H1 (cell line): ENCODE measurements around the gene ZBTB42. TPM values are rescaled to one million over a fixed set of nuclear protein-coding genes. Genes with fewer than 3 reads are reported as not detected.

Experiments
- CTCF ChIA-PET: fragments of 300-600 bp; sonication (Branson Sonifier 250); formaldehyde crosslinking; loops from one replicate; lab custom pipeline; 2021; ENCODE audit not compliant: partially characterized antibody; lab: Charles Lee
- POLR2A ChIA-PET: fragments of 300-600 bp; sonication (Branson Sonifier 250); formaldehyde crosslinking; loops from one replicate; lab custom pipeline; 2021; ENCODE audit warnings: inconsistent platforms; ENCODE audit not compliant: partially characterized antibody; lab: Charles Lee
- DNase-seq, 2 experiments: peaks; one replicate each; pipeline versions ENCODE4 v3.0.0 to v3.0.0-alpha.2; 2010 to 2022; ENCODE audit warnings: low spot score in 2 of 2, low read depth in 1 of 2, mixed read lengths in 1 of 2
- FAIRE-seq: peaks from 2 replicates; lab custom pipeline; 2011; peaks lifted over from hg19 to GRCh38; lab: Jason Lieb, UNC
- H2AFZ ChIP-seq: 2 replicates; pipeline ENCODE4 v1.8.1; 2012; ENCODE audit warnings: low read length, inconsistent platforms
- H2AK5ac ChIP-seq: 2 replicates; pipeline ENCODE4 v1.6.1; 2013; ENCODE audit warnings: low read depth, low read length
- H2BK120ac ChIP-seq: replicated peaks from 2 replicates; pipeline ENCODE3; 2013; ENCODE audit warnings: low read depth, low read length, inconsistent platforms
- H2BK12ac ChIP-seq: 2 replicates; pipeline ENCODE4 v1.6.1; 2013; ENCODE audit warnings: low read depth, low read length
- H2BK15ac ChIP-seq: 2 replicates; pipeline ENCODE4 v1.6.1; 2013; ENCODE audit warnings: low read length
- H2BK20ac ChIP-seq: 2 replicates; pipeline ENCODE4 v1.6.1; 2013; ENCODE audit warnings: low read length
- H2BK5ac ChIP-seq: 2 replicates; pipeline ENCODE4 v1.6.1; 2013; ENCODE audit warnings: low read depth, low read length
- H3K14ac ChIP-seq: 2 replicates; pipeline ENCODE4 v1.6.1; 2013; ENCODE audit warnings: inconsistent platforms; ENCODE audit not compliant: insufficient read length
- H3K18ac ChIP-seq: 2 replicates; pipeline ENCODE4 v1.6.1; 2013; ENCODE audit warnings: low read length; ENCODE audit errors: extremely low read depth
- H3K23ac ChIP-seq: 2 replicates; pipeline ENCODE4 v1.6.1; 2013; ENCODE audit warnings: inconsistent platforms; ENCODE audit not compliant: insufficient read length
- H3K23me2 ChIP-seq: 2 replicates; pipeline ENCODE4 v1.6.1; 2013; ENCODE audit warnings: low read depth, low read length
- H3K27ac ChIP-seq: 2 replicates; pipeline ENCODE4 v1.6.1; 2011; ENCODE audit warnings: low read depth, low read length, inconsistent platforms
- H3K27me3 ChIP-seq, 4 experiments: replicated peaks in 1 of 4; 1 replicate in 1 of 4; 2 replicates in 3 of 4; pipeline versions ENCODE4 v1.6.1 to v1.8.1; 2011 to 2013; ENCODE audit warnings: low read length in 3 of 4, mild to moderate bottlenecking in 3 of 4, inconsistent platforms in 2 of 4, mixed read lengths in 2 of 4, moderate library complexity in 1 of 4; ENCODE audit not compliant: control insufficient read depth in 3 of 4, insufficient read depth in 3 of 4; ENCODE audit errors: extremely low read depth in 1 of 4
- H3K36me3 ChIP-seq, 4 experiments: 2 replicates each; pipeline versions ENCODE4 v1.6.1 to v1.8.1; 2011 to 2013; ENCODE audit warnings: mild to moderate bottlenecking in 4 of 4, low read length in 3 of 4, moderate library complexity in 2 of 4, control low read depth in 1 of 4, inconsistent platforms in 1 of 4; ENCODE audit not compliant: insufficient read depth in 4 of 4, control insufficient read depth in 2 of 4
- H3K4ac ChIP-seq: replicated peaks from 2 replicates; pipeline ENCODE3; 2013; ENCODE audit warnings: low read length, low read depth, mixed read lengths, inconsistent platforms; ENCODE audit not compliant: insufficient read length
- H3K4me1 ChIP-seq, 4 experiments: replicated peaks in 1 of 4; 1 replicate in 1 of 4; 2 replicates in 3 of 4; pipeline versions ENCODE4 v1.6.1 to v1.8.1; 2011 to 2013; ENCODE audit warnings: low read length in 3 of 4, inconsistent platforms in 2 of 4, mixed read lengths in 1 of 4; ENCODE audit not compliant: insufficient read depth in 4 of 4, control insufficient read depth in 3 of 4
- H3K4me2 ChIP-seq, 2 experiments: 2 replicates each; pipeline versions ENCODE4 v1.6.1 to v1.8.1; 2011 to 2013; ENCODE audit warnings: low read depth in 2 of 2, low read length in 2 of 2, control low read depth in 1 of 2, inconsistent platforms in 1 of 2, mild to moderate bottlenecking in 1 of 2; ENCODE audit not compliant: insufficient read depth in 1 of 2
- H3K4me3 ChIP-seq, 4 experiments: fragments of 200-600, 300-600 bp in 1 of 4; sonication (generic), shearing (Covaris generic), sonication (Bioruptor Twin) in 1 of 4; 2 replicates each; pipeline versions ENCODE4 v1.5.1 to v1.8.1; 2011 to 2016; ENCODE audit warnings: low read length in 4 of 4, low read depth in 3 of 4, control low read depth in 2 of 4, inconsistent platforms in 2 of 4, mild to moderate bottlenecking in 2 of 4, mixed read lengths in 1 of 4, moderate library complexity in 1 of 4; ENCODE audit not compliant: insufficient read depth in 2 of 4; ENCODE audit errors: extremely low read depth in 1 of 4
- H3K56ac ChIP-seq: replicated peaks from 2 replicates; pipeline ENCODE3; 2013; ENCODE audit warnings: low read depth, mild to moderate bottlenecking, mixed read lengths, low read length, inconsistent platforms; ENCODE audit not compliant: insufficient read length
- H3K79me1 ChIP-seq: 2 replicates; pipeline ENCODE4 v1.6.1; 2013; ENCODE audit warnings: low read depth, low read length, control low read depth
- H3K79me2 ChIP-seq, 2 experiments: 2 replicates each; pipeline versions ENCODE4 v1.6.1 to v1.8.1; 2012 to 2013; ENCODE audit warnings: low read length in 2 of 2, mild to moderate bottlenecking in 2 of 2, inconsistent platforms in 1 of 2; ENCODE audit not compliant: insufficient read depth in 2 of 2, control insufficient read depth in 1 of 2
- H3K9ac ChIP-seq, 4 experiments: replicated peaks in 1 of 4; 1 replicate in 1 of 4; 2 replicates in 3 of 4; pipeline versions ENCODE4 v1.6.1 to v1.8.1; 2011 to 2013; ENCODE audit warnings: low read depth in 3 of 4, low read length in 3 of 4, control low read depth in 2 of 4, mild to moderate bottlenecking in 2 of 4, moderate library complexity in 2 of 4, inconsistent platforms in 1 of 4; ENCODE audit errors: extremely low read depth in 1 of 4
- H3K9me3 ChIP-seq, 2 experiments: 2 replicates each; pipeline versions ENCODE4 v1.6.1 to v1.8.1; 2012 to 2013; ENCODE audit warnings: mild to moderate bottlenecking in 2 of 2, moderate library complexity in 2 of 2, control low read depth in 1 of 2, inconsistent platforms in 1 of 2, low read depth in 1 of 2, low read length in 1 of 2, mixed read lengths in 1 of 2; ENCODE audit not compliant: insufficient read depth in 2 of 2
- H4K20me1 ChIP-seq, 2 experiments: replicated peaks in 1 of 2; 2 replicates each; pipeline versions ENCODE3 to v1.8.1; 2011 to 2013; ENCODE audit warnings: inconsistent platforms in 2 of 2, low read length in 2 of 2, mild to moderate bottlenecking in 1 of 2; ENCODE audit not compliant: insufficient read depth in 2 of 2, control insufficient read depth in 1 of 2
- H4K5ac ChIP-seq: 2 replicates; pipeline ENCODE4 v1.6.1; 2013; ENCODE audit warnings: low read length, low read depth, mixed read lengths, inconsistent platforms; ENCODE audit not compliant: insufficient read length
- H4K8ac ChIP-seq: 2 replicates; pipeline ENCODE4 v1.8.0; 2013; ENCODE audit warnings: mild to moderate bottlenecking, moderate library complexity, low read length, inconsistent platforms; ENCODE audit not compliant: insufficient read depth; ENCODE audit errors: extremely low read depth
- H4K91ac ChIP-seq: replicated peaks from 2 replicates; pipeline ENCODE3; 2013; ENCODE audit warnings: low read length, mixed read lengths, inconsistent platforms; ENCODE audit not compliant: insufficient read length
- CBX5 ChIP-seq: fragments of 300-800, 300-1000 bp; sonication (generic); IDR thresholded peaks from 2 replicates; pipeline ENCODE4 v1.7.1; 2016; ENCODE audit warnings: antibody characterized with exemption, low read length, low read depth
- WGBS, 2 experiments: shearing (Covaris generic) in 1 of 2; methylation state at CpG; one replicate each; pipeline versions ENCODE4 v1.1.6 to v1.1.7; 2013 to 2015; ENCODE audit warnings: low lambda C conversion rate in 2 of 2, mixed read lengths in 2 of 2, inconsistent platforms in 1 of 2, low coverage in 1 of 2, missing lambda C conversion rate in 1 of 2; ENCODE audit not compliant: insufficient replicate concordance in 2 of 2, insufficient coverage in 1 of 2, insufficient read length in 1 of 2; ENCODE audit errors: extremely low coverage in 1 of 2, missing lambda C conversion rate in 1 of 2; 5-methylcytosine and 5-hydroxymethylcytosine counted together
- polyA plus RNA-seq, 7 experiments: library from polyadenylated mRNA; depleted of rRNA in 3 of 7; stranded (reverse) in 5 of 7; unstranded in 2 of 7; fragments of >200 nt in 5 of 7; fragments of 200-250 nt in 2 of 7; gene quantifications; 1 replicate in 5 of 7; 2 replicates in 1 of 7; 4 replicates in 1 of 7; pipeline versions ENCODE4 v1.2.1 to v1.2.3, GENCODE V29; 2011 to 2013; ENCODE audit warnings: missing spikeins in 2 of 7, mixed read lengths in 2 of 7
- total RNA-seq: library from RNA; stranded (reverse); fragmentation: NEBNext Ultra II Directional; extraction: Animal tissue kit (Norgen Biotek cat#: 25700); gene quantifications from 2 replicates; pipeline ENCODE4 v1.2.1, GENCODE V29; 2021

The ZBTB42 gene
- total and polyA plus RNA-seq, 2 of the 8 experiments (the other 6 are each of a cell fraction or from before 2014, with no cell fraction given): 2.8 to 3.1 TPM

DNA sequence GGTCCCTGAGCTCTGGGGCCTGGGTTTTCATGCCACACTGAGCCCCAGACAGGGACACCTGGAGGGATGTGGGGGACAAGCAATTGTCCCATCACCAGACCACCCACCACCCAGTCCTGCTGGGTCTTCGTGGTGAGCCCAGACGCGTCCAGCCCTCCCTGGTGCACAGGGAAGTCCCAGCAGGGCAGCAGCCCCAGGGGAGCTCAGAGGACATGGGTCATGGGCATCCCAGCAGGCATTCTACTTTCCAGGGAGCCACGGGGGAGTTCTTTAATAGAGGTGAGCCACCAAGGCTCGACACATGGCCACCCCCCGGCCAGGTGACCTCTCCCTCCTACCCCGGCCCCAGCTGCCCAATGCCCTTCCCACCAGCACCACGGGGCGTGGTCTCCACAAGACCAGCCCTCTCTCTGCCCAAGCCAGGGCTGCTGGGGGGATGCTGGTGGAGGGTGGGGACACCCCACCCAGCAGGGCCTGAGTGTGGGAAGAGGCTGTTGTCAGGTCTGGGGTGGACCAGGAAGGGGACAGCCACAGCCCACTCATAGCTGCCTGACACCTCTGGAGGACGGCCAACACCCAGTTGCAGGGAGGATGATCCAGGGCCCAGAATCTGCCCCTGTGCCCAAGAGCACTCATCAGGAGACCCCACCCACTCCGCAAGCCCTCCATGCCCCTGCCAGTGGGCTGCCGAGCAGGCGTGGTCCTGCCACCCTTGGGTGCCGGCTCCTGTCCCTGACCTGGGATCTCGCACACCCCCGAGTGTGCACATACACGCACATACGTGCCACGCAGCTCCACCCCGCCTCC, 19.4 kb upstream of the ZBTB42 start:
- peaks cover 11 to 12% of the 10 kb centered on the region in 2 experiments for H4K20me1 ChIP-seq
- H3K14ac ChIP-seq: no peak overlapping the region
- H3K36me3 ChIP-seq: peaks cover 0 to 2% (median 0%) of the 10 kb centered on the region in 4 experiments; a peak in 1 of 8 replicates
- no peak overlapping the region for H2AFZ ChIP-seq
- no peak overlapping the region for H4K91ac ChIP-seq
- H3K4me1 ChIP-seq: no peaks in the 10 kb centered on the region
- H2BK120ac ChIP-seq: no peak overlapping the region
- no peaks in the 10 kb centered on the region for H3K79me2 ChIP-seq
- no peak overlapping the region for H4K5ac ChIP-seq
- H3K4ac ChIP-seq: no peak overlapping the region
- H3K23ac ChIP-seq: no peak overlapping the region
- no peak overlapping the region for H2BK5ac ChIP-seq
- H2AK5ac ChIP-seq: no peak overlapping the region
- H2BK15ac ChIP-seq: no peak overlapping the region
- H3K27ac ChIP-seq: no peak overlapping the region
- TF ChIP-seq CBX5: no peak
- no peak overlapping the region for H3K18ac ChIP-seq
- CTCF ChIA-PET: interaction anchor here (0.6 to 4.9 kb wide), 5 partner anchors 9 to 114 kb away, joined by 3 to 35 read pairs (median 7); no protein-coding TSS in a partner anchor
- no peak overlapping the region for H2BK12ac ChIP-seq
- POLR2A ChIA-PET: interaction anchor here (1.6 kb wide), 2 partner anchors 13 to 27 kb away, joined by 3 to 5 read pairs; no protein-coding TSS in a partner anchor
- WGBS, 2 experiments: 85% methylated on average over 9 of the region's 20 CpGs; no CpG with 5 or more reads in 1 of the 2 experiments
- no peak overlapping the region for H4K8ac ChIP-seq
- no peaks in the 10 kb centered on the region; the same call in 1 of the 2 replicates for H3K79me1 ChIP-seq
- FAIRE-seq: no peak
- H3K9ac ChIP-seq: no peak overlapping the region
- no peak overlapping the region for H3K56ac ChIP-seq
- no peaks in the 10 kb centered on the region for H3K27me3 ChIP-seq
- H2BK20ac ChIP-seq: no peak overlapping the region
- H3K23me2 ChIP-seq: no peaks in the 10 kb centered on the region
- H3K4me3 ChIP-seq: no peak overlapping the region
- no peak for DNase-seq
- H3K4me2 ChIP-seq: no peak overlapping the region
- no peaks in the 10 kb centered on the region; a peak in 1 of 4 replicates for H3K9me3 ChIP-seq
